B cell (primary cell): ENCODE measurements around the gene BMP7.

Experiments used
- CTCF ChIP-seq: fragments of 200-600 bp; IDR thresholded peaks from one replicate; pipeline ENCODE4 v1.8.0; 2022; ENCODE audit warnings: antibody characterized with exemption, mild to moderate bottlenecking
- EZH2 ChIP-seq: IDR thresholded peaks from 2 replicates; pipeline ENCODE4 v1.6.1; 2012; ENCODE audit warnings: borderline replicate concordance, low read depth, mild to moderate bottlenecking, moderate library complexity, low read length; ENCODE audit not compliant: insufficient read depth, poor library complexity, severe bottlenecking

DNA sequence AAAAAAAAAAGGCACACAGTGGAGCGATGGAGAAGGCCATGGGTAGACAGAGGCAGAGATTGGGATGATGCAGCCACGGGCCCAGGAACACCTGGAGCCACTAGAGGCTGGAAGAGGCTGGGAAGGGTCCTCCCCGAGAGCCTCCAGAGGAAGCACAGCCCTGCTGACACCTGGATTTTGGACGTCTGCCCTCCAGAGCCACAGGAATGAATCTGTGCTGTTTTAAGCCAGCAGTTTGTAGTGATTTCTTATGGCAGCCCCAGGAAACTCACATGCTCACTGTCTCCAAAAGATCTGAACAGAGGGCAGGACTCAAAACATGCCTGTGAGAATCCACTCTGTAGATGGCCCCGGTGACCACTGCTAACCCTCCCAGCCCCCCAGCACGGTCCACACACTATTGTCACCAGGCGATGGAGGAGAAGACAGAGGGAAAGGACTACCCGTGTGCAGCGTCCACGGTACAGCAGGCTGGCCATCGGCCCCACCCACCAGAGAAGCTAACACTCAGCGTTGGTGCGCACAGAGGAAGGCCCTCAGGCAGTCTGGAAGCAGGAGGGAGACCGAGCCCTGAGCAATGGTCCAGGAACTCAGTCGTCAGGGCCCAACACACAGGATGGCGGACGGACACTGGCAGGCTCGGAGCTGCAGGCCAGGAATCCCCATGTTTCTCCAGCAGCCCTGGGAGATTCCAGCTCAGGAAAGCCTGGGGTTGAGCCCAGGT lies 99.7 kb downstream of the BMP7 start:
- TF ChIP-seq EZH2 (no peak), CTCF (no peak)
